NCI-H128 (cell line): Measurements from ENCODE around the gene SGMS1.
"Not testable (repeated sequence)": the region's sequence is repeated elsewhere in the genome, so short reads cannot be mapped to it uniquely, and the experiment has no call there.

Source experiments
- DNase-seq: peaks from one replicate; lab custom pipeline; 2025; ENCODE audit not compliant: unreplicated experiment; lab: John Stamatoyannopoulos, UW

SGMS1 gene

DNA sequence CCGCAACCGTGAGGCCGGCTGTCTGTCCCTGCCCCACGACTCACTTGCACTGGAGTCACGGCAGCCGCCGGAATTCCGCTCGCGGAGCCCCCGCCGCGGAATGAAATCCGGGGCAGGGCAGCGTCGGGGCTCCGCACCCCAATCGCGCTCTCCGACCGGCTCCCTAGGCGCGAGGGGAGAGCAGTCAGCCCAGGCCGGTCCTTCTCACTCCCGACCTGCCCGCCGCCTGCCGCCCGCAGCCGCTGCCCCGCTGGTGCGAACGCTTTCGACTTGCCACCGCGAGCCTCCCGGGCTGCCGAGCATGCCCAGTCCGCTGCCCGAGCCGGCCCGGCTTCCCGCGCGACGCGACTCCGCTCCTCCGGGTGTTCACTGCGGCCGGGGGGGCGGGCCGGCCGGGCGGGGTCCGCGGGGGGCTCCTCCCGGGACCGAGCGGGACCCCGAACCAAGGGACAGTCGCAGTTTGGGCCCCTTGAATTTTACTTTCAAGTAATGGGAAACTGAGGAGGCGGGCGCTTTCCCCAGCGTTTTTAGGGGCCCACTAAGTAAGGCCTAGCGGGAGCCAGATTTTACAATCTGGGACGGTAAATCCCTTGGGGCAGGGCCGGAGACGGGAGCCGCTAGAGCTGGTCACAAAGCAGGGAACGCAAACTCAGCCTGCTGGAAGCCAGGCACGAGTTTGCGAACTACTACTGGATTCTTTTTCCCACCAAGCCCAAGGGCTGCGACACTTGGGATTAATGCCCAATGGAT is at the start of gene SGMS1:
SGMS1 (minus strand) TSS at position 294 of the 750 bp plus-strand sequence. CDS start 279,842 bp downstream, outside the sequence.
- peak; percentile 40 for DNase-seq

DNA sequence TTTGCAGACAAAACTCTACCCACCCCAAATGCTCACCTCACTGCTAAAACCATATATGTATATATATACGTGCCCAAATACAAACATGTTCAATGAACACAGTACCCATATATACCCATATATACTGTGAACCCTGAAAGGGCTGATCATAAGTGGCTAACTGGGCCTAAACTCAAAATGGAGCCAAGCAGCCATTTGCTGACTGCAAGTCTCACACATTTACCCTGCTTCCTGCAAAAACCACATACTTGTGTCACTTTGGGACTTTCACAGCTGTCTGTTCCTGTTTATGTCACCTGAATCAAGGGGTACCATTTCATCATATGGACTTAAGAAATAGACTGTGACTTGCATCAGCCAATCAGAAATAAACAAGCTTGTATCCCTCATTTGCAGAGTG is 48.4 kb upstream of the SGMS1 start:
- DNase-seq = not testable (repeated sequence)

DNA sequence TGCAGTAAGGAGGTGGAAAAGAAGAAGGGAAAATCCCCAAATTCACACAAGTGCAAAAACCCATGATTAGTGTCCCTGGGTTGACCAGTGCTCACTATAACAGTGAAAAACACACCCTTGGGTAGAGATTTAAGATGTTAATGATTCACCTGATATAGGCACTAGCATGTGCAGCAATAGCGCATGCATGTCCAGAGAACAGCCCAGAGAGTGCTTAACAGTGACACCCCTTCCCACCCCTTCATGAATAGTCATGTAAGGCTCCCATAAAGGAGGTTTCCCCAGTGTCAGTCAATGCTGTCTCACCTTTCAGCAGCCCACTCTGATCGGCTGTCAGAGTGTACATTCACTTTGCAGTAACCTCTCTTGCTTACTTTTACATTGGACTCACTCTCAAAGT is 47.9 kb upstream of the SGMS1 start:
- DNase-seq = not testable (repeated sequence)

- not testable (repeated sequence) for DNase-seq
Measured at GRCh38 chr10:50669957-50670356, 46.2 kb upstream of the SGMS1 start.

GRCh38 chr10:50667353-50667752 is 43.6 kb upstream of the SGMS1 start:
- DNase-seq = not testable (repeated sequence)

GRCh38 chr10:50662420-50662819 is 38.7 kb upstream of the SGMS1 start:
- DNase-seq = not testable (repeated sequence)

- DNase-seq = not testable (repeated sequence)
Measured at GRCh38 chr10:50661563-50661962, 37.8 kb upstream of the SGMS1 start.

DNA sequence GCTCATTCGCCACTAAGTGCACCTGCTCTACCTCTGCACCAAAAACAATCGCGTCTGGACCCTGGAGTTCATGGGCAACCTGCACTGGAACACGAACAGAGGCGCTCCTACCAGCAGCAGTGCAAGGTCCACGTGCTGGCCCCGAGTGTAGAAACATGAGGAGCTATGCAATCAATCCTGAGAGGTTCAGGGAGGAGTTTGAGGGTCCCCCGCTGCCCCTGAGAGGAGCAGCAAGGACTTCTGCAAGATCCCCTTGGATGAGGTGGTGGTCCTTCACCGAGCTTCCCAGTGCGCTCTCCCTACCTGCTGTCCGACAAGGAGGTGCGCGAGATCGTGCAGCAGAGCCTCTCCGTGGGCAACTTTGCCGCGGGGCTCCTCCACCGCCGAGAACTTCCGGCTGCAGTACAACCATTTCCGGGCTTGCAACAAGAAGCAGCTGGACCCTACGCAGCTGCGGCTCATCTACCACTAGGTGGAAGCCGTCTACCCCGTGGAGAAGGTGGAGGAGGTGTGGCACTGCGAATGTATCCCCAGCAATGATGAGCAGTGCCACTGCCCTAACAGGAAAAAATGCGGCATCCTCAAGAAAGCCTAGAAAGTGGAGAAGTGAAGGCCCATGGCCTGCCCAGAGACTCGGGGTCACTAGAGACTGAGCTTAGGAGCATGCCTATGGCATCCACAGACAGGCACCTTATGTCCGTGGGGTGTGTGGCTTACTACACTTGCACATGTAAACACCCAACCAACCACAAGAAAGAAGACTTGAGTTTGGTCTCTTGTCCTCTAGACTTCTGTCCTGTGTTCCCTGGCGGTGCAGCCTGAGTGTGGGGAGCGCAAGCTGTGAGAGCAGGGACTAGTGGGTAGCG is 36.3 kb upstream of the SGMS1 start:
- not testable (repeated sequence) for DNase-seq

- DNase-seq = not testable (repeated sequence)
Measured at GRCh38 chr10:50659016-50659864, 35.5 kb upstream of the SGMS1 start.

- DNase-seq = no peak
Measured at GRCh38 chr10:50658165-50658564, 34.4 kb upstream of the SGMS1 start.

- DNase-seq = no peak
Measured at GRCh38 chr10:50653758-50654157, 30.0 kb upstream of the SGMS1 start.

DNA sequence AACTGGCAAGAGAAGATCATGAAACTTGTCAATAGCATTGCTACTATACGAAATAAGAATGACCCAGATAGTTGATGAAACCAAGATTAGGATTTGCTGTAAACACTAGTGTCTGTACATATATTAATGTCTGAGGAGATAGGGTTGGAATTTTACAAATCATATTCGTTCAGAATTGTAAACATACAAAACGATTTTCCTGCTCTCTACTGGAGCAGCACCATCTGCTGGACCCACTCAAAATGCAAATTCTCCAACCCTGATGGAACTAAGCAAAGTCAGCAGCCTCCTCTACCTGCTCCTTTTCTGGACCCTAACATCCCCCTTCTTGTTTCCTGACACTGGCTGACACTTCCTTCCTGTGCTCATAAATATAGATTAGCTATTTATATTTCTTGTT is 29.4 kb upstream of the SGMS1 start:
- DNase-seq = no peak

DNA sequence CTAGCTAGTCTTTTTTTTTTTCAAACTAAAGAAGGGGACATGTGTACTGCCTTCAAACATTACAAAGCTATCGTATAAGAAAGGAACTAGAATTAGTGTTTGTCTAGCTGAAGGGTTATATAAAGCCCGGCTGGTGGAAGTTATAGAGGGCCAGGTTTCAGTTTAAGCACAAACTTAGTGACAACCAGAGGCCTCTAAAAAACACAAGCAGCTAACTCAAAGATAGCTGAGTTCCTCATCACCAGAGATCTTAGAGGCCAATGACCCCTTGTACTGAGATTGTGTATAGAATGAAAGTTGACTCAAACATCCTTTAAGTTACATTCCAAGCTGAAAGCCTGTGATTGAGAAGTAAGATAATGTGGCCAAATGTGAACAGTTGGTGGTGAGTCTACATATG is 28.1 kb upstream of the SGMS1 start:
- no peak for DNase-seq

DNA sequence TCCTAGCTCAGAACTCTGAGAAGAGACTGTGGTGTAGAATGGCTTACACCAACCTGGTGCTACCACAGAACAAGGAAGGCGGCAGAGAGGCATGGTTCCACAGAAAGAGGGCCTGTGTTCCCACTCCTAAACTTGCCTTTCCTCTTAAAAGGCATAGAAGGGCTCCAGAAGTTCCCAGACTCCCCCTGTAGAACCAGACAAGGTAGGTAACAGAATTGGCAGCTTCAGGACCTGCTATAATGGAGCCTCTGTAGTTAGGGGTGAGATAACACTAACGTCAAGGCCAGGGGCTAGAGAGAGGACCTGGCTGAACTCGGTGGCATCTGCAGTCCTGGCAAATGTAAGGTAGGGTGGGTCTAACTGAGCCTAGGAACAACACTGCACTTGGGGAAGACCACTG is 26.7 kb upstream of the SGMS1 start:
- DNase-seq = no peak

GRCh38 chr10:50648935-50649227 is 25.1 kb upstream of the SGMS1 start:
- DNase-seq = no peak

- DNase-seq = no peak
Measured at GRCh38 chr10:50648089-50648934, 24.6 kb upstream of the SGMS1 start.

DNA sequence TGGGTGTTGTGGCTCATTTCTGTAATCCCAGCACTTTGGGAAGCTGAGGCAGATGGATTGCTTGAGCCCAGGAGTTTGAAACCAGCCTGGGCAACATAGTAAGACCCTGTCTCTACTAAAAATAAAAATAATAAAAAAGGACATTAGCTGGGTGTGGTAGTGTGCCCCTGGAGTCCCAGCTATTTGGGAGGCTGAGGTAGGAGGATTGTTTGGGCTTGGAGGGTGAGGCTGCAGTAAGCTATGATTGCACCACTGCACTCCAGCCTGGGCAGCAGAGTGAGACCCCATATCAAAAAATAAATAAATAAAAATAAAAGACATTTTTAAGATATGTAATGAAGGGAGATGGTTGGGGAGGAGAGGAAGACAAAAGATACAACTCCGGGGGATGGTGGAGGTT is 23.6 kb upstream of the SGMS1 start:
- DNase-seq = not testable (repeated sequence)

- no peak for DNase-seq
Measured at GRCh38 chr10:50645236-50645635, 21.5 kb upstream of the SGMS1 start.

GRCh38 chr10:50641626-50642025 is 17.9 kb upstream of the SGMS1 start:
- DNase-seq = no peak

DNA sequence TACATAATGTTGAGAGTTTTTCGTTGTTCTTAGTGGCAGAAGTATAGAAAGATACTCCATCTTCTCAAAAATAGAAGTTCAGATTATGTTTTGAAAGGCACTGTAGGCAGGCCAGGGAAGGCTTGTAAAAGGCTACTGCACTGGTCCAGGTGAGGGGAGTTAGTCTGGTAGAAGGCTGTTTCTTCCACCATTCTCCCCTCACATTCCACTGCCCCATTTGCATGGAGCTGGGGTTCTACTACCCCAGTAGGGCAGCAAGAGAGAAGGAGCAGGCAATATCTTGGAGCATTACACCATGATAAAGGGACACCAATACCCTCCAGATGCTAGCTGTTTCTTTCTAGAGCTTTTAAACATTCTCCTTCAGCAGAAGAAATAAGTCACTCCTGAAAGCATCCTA is 16.5 kb upstream of the SGMS1 start:
- DNase-seq = no peak
